Measurements from ENCODE around the gene ZC3H6.
"Not testable (repeated sequence)": the region's sequence is repeated elsewhere in the genome, so short reads cannot be mapped to it uniquely, and the experiment has no call there.

GRCh38 chr2:112354335-112354734 lies 78.9 kb downstream of the ZC3H6 start:
- TF ChIP-seq POLR2AphosphoS5, POLR2A (IDR thresholded peaks at IDR 0.05): not testable (repeated sequence)

All from breast epithelium (tissue), 3 donors.